Omental fat pad (tissue), 4 donors: ENCODE results near the gene RNFT2. TPM values are rescaled to one million over a fixed set of nuclear protein-coding genes. Genes with fewer than 3 reads are reported as not detected.

Experiments used
- ATAC-seq: fragments of 150-250 bp; one replicate; pipeline ENCODE4 v1.9.1; 2016; ENCODE audit warnings: mild to moderate bottlenecking, moderate library complexity; ENCODE audit not compliant: low FRiP score
- DNase-seq: peaks from one replicate; pipeline ENCODE4 v3.0.0-alpha.2; 2019; ENCODE audit warnings: low spot score
- CTCF ChIP-seq, 3 donors: fragments of 450-650 bp; IDR thresholded peaks; one replicate each; pipeline ENCODE4 v1.5.1; 2016 to 2017; ENCODE audit warnings: antibody characterized with exemption in 3 of 3, mild to moderate bottlenecking in 3 of 3, moderate library complexity in 2 of 3
- total RNA-seq, 4 donors: library from RNA; depleted of rRNA; stranded (reverse); fragments of >200 nt; gene quantifications; one replicate each; pipeline ENCODE4 v1.1.0, GENCODE V29; 2016

RNFT2 gene
- total RNA-seq, 4 donors from 2014 or later = 0.37 to 2.5 (median 0.98) TPM

GRCh38 chr12:116861320-116861719 is 123.2 kb downstream of the RNFT2 start:
- TF ChIP-seq CTCF (IDR thresholded peaks at IDR 0.05) = no peak
- DNase-seq = no peak
- ATAC-seq = no peak

- TF ChIP-seq CTCF (IDR thresholded peaks at IDR 0.05) = no peak
- no peak for ATAC-seq
- no peak for DNase-seq
Observed at GRCh38 chr12:116862167-116862566, 124.1 kb downstream of the RNFT2 start.

- TF ChIP-seq CTCF (IDR thresholded peaks at IDR 0.05) = no peak
- DNase-seq (no peak), ATAC-seq (no peak)
Observed at GRCh38 chr12:116863275-116863767, 125.2 kb downstream of the RNFT2 start.

GRCh38 chr12:116864371-116865160 is 126.5 kb downstream of the RNFT2 start:
- no peak for TF ChIP-seq CTCF (IDR thresholded peaks at IDR 0.05)
- ATAC-seq (no peak), DNase-seq (no peak)

GRCh38 chr12:116867523-116867922 is 129.4 kb downstream of the RNFT2 start:
- ATAC-seq (no peak), DNase-seq (no peak)
- no peak for TF ChIP-seq CTCF (IDR thresholded peaks at IDR 0.05)

- TF ChIP-seq CTCF (IDR thresholded peaks at IDR 0.05) = no peak
- ATAC-seq (no peak), DNase-seq (no peak)
Observed at GRCh38 chr12:116870306-116870705, 132.2 kb downstream of the RNFT2 start.
